ENCODE data around the gene ZWILCH.

- TF ChIP-seq POLR2A (IDR thresholded peaks at IDR 0.05), result no peak
- no peak for TF ChIP-seq CTCF (IDR thresholded peaks at IDR 0.05)
These were observed 67.0 kb downstream of the ZWILCH start for GRCh38 chr15:66572146-66572545.
